Left cardiac atrium (tissue), 4 donors: ENCODE measurements around the gene SEC23B. TPM values are rescaled to one million over a fixed set of nuclear protein-coding genes. Genes with fewer than 3 reads are reported as not detected.

Source experiments
- ATAC-seq, 2 donors: fragments of 200-7000 bp; cut with Tn5 transposase; one replicate each; pipeline ENCODE4 v1.9.1; 2020; ENCODE audit warnings: mild to moderate bottlenecking in 2 of 2, moderate library complexity in 2 of 2
- DNase-seq: peaks from one replicate; pipeline ENCODE4 v3.0.0-alpha.2; 2020
- intact Hi-C, 2 donors: fragments of 100-400 bp; cut with DNase I; formaldehyde crosslinking; loops; one replicate each; pipeline versions ENCODE4 v1.14.1 to v1.15.1; 2022 to 2023
- microRNA-seq, 2 donors: library from miRNA; unstranded; fragments of <30 nt; microRNA quantifications; one replicate each; pipeline ENCODE4 v1.2.0, GENCODE V29; 2020
- total RNA-seq, 2 donors: library from RNA; stranded (reverse); fragmentation: NEBNext Ultra II Directional; extraction: Animal tissue kit (Norgen Biotek cat#: 25700); gene quantifications; one replicate each; pipeline ENCODE4 v1.2.1, GENCODE V29; 2021
- donor health status: DM: no; HTN: yes; CAD: no.
- donor health status: DM: no; HTN: yes; CAD: no; lungs with severe emphysema.
- donor health status: DM: yes; HTN: yes; CAD: no.
- donor health status: Dilated cardiomyopathy.

SEC23B gene
- total RNA-seq, 2 donors from 2014 or later = 20.7 to 24.3 TPM

GRCh38 chr20:18571578-18571977 lies 63.8 kb downstream of the SEC23B start:
- ATAC-seq = no peak
- intact Hi-C loops = no loop called here
- no peak for DNase-seq

GRCh38 chr20:18577942-18578341 lies 70.2 kb downstream of the SEC23B start:
- no peak for DNase-seq
- no peak for ATAC-seq
- intact Hi-C loops = no loop called here

- ATAC-seq (no peak), DNase-seq (no peak)
- intact Hi-C loops = no loop called here
These were observed 70.8 kb downstream of the SEC23B start for GRCh38 chr20:18578581-18578980.

GRCh38 chr20:18580012-18580411 lies 72.3 kb downstream of the SEC23B start:
- ATAC-seq = no peak
- intact Hi-C loops = no loop called here

GRCh38 chr20:18585134-18585533 lies 77.4 kb downstream of the SEC23B start:
- no peak for DNase-seq
- ATAC-seq = no peak
- intact Hi-C loops = no loop called here

More at GRCh38 chr20:18580012-18580411, 72.3 kb downstream of the SEC23B start:
- no peak for DNase-seq

- DNase-seq (peak; percentile 97), ATAC-seq (peak; percentile 98 to 99)
- intact Hi-C loops = no loop called here
These were observed 80.2 kb downstream of the SEC23B start, which contains the start of gene DTD1 for GRCh38 chr20:18587665-18588573. TSS of gene DTD1 (plus strand) at chr20:18588054. CDS start at chr20:18588073, 19 bp downstream.

GRCh38 chr20:18588574-18588933 lies 80.8 kb downstream of the SEC23B start:
- intact Hi-C loops = no loop called here
- DNase-seq = no peak
- peak in 1 of 2 donors; percentile 2 for ATAC-seq

GRCh38 chr20:18589941-18590674 lies 82.4 kb downstream of the SEC23B start:
- intact Hi-C loops = no loop called here
- no peak for ATAC-seq
- DNase-seq = no peak

- DNase-seq (no peak), ATAC-seq (no peak)
- intact Hi-C loops = no loop called here
These were observed 88.5 kb downstream of the SEC23B start for GRCh38 chr20:18596270-18596669.

GRCh38 chr20:18609741-18610140 lies 102.0 kb downstream of the SEC23B start:
- intact Hi-C loops = no loop called here
- ATAC-seq = no peak
- no peak for DNase-seq

Small RNA genes within 50 kb of the gene (microRNA-seq; reads per million reads assigned to microRNA genes)
- 0.20 to 1.1 reads per million in 2 donors for gene MIR3192

Other genes starting within 250 kb of the SEC23B start
- gene ZNF133, start 219.4 kb upstream of the SEC23B start, total RNA-seq = 1 to 10 TPM; 6.7 to 7.4 TPM
- 1 to 10 TPM in 1 of 2 donors, under 1 TPM in 1; 0.92 to 1.1 TPM for gene DZANK1, start 40.9 kb upstream of the SEC23B start, total RNA-seq
- gene POLR3F, start 40.5 kb upstream of the SEC23B start, total RNA-seq = 1 to 10 TPM; 6.1 to 6.5 TPM
- 1 to 10 TPM; 5.1 to 8.9 TPM for gene RBBP9, start 10.7 kb upstream of the SEC23B start, total RNA-seq
- gene SMIM26, start 59.5 kb downstream of the SEC23B start, total RNA-seq = 10 to 100 TPM; 79.1 to 84.9 TPM
- 10 to 100 TPM; 12.1 to 18.9 TPM for gene DTD1, start 80.1 kb downstream of the SEC23B start, total RNA-seq